B cell (primary cell): ENCODE measurements around the gene PRKCA.

Experiments
- CTCF ChIP-seq: fragments of 200-600 bp; IDR thresholded peaks from one replicate; pipeline ENCODE4 v1.8.0; 2022; ENCODE audit warnings: antibody characterized with exemption, mild to moderate bottlenecking
- EZH2 ChIP-seq: IDR thresholded peaks from 2 replicates; pipeline ENCODE4 v1.6.1; 2012; ENCODE audit warnings: borderline replicate concordance, low read depth, mild to moderate bottlenecking, moderate library complexity, low read length; ENCODE audit not compliant: insufficient read depth, poor library complexity, severe bottlenecking

- TF ChIP-seq CTCF: no peak
- TF ChIP-seq EZH2: no peak
These were observed 8.2 kb downstream of the PRKCA start for GRCh38 chr17:66310528-66311148.
